Measurements from ENCODE around the gene THAP11. TPM values are rescaled to one million over a fixed set of nuclear protein-coding genes. Genes with fewer than 3 reads are reported as not detected.

The THAP11 gene
- total RNA-seq, 1 donor: 71.6 TPM

- DNase-seq (ENCODE audit: low read depth in 2 of 3, low spot score in 2 of 3): no peak
These were observed 39.6 kb downstream of the THAP11 start for GRCh38 chr16:67881621-67882161.

- DNase-seq (ENCODE audit: low read depth in 2 of 3, low spot score in 2 of 3): no peak
These were observed 40.4 kb downstream of the THAP11 start for GRCh38 chr16:67882374-67883145.

- no peak for DNase-seq (ENCODE audit: low read depth in 2 of 3, low spot score in 2 of 3)
These were observed 41.2 kb downstream of the THAP11 start for GRCh38 chr16:67883146-67883871.

GRCh38 chr16:67883872-67884261, 41.7 kb downstream of the THAP11 start:
- peak; percentile 59 to 69 (median 65) for DNase-seq (ENCODE audit: low read depth in 2 of 3, low spot score in 2 of 3)

DNA sequence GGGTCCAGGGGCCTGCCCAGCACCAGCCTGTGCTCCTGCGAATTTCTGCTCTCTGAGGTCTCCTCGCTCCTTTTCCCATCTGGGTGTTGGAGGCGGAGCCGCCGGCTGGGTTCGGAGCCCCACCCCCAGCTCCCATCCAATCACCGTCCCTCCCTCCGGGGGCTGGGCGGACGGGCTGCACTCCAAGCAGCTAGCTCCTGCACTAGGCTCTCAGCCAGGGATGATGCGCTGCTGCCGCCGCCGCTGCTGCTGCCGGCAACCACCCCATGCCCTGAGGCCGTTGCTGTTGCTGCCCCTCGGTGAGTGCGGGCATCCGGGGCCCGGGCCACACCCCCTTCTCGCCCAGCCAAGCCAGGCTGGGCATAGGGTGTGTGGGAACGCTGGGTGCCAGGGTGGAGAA, 42.6 kb downstream of the THAP11 start, which contains the start of gene NRN1L:
Gene NRN1L, plus strand, starts transcription at position 202 of the 400 bp plus-strand sequence. Its CDS starts 19 bp downstream, at position 221.
- no peak for DNase-seq (ENCODE audit: low read depth in 2 of 3, low spot score in 2 of 3)

GRCh38 chr16:67885545-67885944, 43.4 kb downstream of the THAP11 start:
- no peak for DNase-seq (ENCODE audit: low read depth in 2 of 3, low spot score in 2 of 3)

DNA sequence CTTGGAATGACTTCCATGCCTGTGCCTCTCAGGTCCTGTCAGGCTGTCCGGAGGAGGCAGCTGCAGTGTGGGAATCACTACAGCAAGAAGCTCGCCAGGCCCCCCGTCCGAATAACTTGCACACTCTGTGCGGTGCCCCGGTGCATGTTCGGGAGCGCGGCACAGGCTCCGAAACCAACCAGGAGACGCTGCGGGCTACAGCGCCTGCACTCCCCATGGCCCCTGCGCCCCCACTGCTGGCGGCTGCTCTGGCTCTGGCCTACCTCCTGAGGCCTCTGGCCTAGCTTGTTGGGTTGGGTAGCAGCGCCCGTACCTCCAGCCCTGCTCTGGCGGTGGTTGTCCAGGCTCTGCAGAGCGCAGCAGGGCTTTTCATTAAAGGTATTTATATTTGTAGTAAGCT, 43.9 kb downstream of the THAP11 start:
- no peak for DNase-seq (ENCODE audit: low read depth in 2 of 3, low spot score in 2 of 3)

DNA sequence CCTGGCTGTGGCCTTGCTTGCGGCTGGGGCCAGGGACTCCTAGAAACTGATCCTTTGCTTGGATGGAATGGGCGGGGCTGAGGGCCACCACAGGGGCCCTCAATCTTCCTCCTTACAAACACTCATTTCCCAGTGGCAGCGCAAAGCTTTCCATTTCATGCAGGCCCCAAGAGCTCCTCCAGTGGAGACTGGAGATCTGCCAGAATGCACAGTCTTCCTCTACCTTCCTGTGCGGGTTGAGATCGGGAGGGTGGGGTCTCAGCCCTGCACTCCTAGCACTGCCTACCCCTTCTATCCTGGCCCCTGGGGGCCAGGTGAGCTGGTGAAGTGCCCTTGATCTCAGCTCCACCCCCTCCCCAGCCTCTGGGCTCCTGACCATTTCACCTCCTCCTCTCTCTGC, 44.3 kb downstream of the THAP11 start:
- DNase-seq (ENCODE audit: low read depth in 2 of 3, low spot score in 2 of 3): no peak

DNA sequence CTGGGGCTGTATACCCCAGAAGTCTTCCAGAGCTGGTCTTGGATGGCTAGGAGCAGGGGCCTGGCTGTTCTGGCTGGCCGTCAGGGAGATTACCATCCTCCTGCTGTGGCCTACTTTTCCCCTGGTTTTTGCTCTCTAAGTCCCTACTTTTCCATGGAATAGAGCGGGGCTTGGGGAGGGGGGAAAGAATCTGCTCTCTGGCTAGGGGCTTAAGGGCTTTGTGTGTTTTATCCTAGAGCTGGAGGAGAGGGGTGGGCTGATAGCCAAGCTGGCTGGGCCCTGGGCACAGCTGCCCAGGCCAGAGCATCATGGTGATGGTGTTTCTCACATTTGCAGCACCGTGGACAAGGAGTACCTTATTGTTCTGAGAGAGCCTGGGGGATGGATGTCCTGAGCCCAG, 46.2 kb downstream of the THAP11 start:
- DNase-seq (ENCODE audit: low read depth in 2 of 3, low spot score in 2 of 3): no peak

DNA sequence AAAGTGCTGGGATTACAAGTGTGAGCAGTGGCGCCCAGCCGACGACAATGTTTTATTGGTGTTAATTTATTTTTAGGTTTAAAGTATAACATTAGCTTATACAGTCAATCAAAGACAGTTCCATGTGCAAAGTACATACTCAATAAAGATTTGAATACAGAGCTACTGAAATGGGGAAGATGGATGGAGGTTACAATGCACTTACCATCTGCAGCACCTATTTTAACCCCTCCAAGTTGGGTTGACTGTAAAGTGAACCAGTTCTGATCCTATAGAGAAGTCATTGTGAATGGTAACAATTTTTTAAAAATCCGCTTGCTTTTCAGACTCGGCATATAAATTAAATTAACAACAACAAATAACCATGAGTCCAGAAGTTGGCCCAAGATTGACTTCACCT, 50.3 kb downstream of the THAP11 start:
- no peak for DNase-seq (ENCODE audit: low read depth in 2 of 3, low spot score in 2 of 3)

DNA sequence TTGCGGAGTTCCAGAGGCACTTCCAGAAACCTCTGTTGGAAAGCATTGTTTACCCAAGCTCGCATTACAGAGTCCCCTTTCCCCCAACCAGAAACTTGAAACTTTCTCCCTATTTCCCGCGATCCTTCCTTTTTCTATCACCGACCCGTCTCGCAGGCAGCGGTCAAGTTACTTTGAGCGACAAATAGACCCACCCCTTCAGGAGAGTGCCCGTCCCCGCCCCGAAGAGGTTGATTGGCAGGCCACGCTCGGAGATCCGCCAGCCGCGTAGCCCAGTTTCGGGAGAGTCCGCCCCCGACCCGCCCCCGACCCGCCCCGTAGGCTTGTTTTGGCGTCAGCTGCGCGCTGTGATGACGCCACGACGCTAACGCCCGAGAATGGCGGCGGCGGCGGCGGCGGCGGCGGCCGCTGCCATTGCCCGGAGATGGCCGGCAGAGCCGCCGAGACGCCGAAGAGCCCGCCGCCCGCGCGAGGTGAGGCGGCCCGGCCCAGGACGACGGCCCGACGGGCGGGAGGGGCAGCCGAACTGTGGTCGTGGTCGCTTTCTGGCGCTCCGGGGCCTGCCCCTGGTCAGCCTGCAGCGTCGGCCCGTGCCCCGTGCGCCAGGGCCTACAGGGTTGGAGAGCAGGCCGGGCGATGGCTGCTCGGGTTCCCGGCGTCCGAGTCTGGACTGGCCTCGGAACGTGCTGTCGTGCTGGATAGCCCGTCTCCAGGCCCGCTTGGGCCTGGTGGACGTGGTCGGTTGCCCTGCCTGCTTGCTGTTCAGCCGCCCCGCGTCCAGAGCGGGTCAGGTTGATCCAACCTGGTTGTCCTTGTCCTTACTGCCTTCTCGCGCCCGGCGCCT, 51.0 kb downstream of the THAP11 start, which contains the start of gene PSKH1:
Gene PSKH1, plus strand, starts transcription at position 356 of the 844 bp plus-strand sequence. CDS start 15,496 bp downstream, outside the sequence.
- peak; percentile 84 to 95 (median 95) for DNase-seq (ENCODE audit: low read depth in 2 of 3, low spot score in 2 of 3)

Small RNA genes within 50 kb of the gene (small RNA-seq; reads per million reads assigned to genes)
- not detected for gene AC040162.2
- gene NRN1L: not detected

Other genes starting within 250 kb of the THAP11 start
- 46.6 TPM for gene CARMIL2, start 197.2 kb upstream of the THAP11 start, total RNA-seq
- 48.7 TPM for gene ACD, start 182.1 kb upstream of the THAP11 start, total RNA-seq
- 10.0 TPM for gene PARD6A, start 181.4 kb upstream of the THAP11 start, total RNA-seq
- gene ENKD1, start 175.6 kb upstream of the THAP11 start, total RNA-seq: 20.7 TPM
- gene C16orf86, start 175.5 kb upstream of the THAP11 start, total RNA-seq: 15.9 TPM
- 26.7 TPM for gene GFOD2, start 123.0 kb upstream of the THAP11 start, total RNA-seq
- gene RANBP10, start 35.8 kb upstream of the THAP11 start, total RNA-seq: 13.7 TPM
- 0.54 TPM for gene TSNAXIP1, start 35.4 kb upstream of the THAP11 start, total RNA-seq
- 146 TPM for gene NUTF2, start 4.6 kb downstream of the THAP11 start, total RNA-seq
- 40.9 TPM for gene CENPT, start 5.4 kb downstream of the THAP11 start, total RNA-seq
- 112 TPM for gene EDC4, start 30.7 kb downstream of the THAP11 start, total RNA-seq
- gene NRN1L, start 42.6 kb downstream of the THAP11 start, total RNA-seq: 0.27 TPM
- 37.4 TPM for gene PSKH1, start 50.9 kb downstream of the THAP11 start, total RNA-seq
- gene CTRL, start 89.5 kb downstream of the THAP11 start, total RNA-seq: 2.2 TPM
- gene PSMB10, start 94.5 kb downstream of the THAP11 start, total RNA-seq: 281 TPM
- 3.5 TPM for gene LCAT, start 101.8 kb downstream of the THAP11 start, total RNA-seq
- 28.0 TPM for gene SLC12A4, start 126.3 kb downstream of the THAP11 start, total RNA-seq
- gene DPEP3, start 138.2 kb downstream of the THAP11 start, total RNA-seq: 10.5 TPM
- gene DPEP2, start 157.2 kb downstream of the THAP11 start, total RNA-seq: 55.2 TPM
- under 0.01 TPM for gene DPEP2NB, start 173.6 kb downstream of the THAP11 start, total RNA-seq
- gene DDX28, start 180.9 kb downstream of the THAP11 start, total RNA-seq: 32.6 TPM
- gene DUS2, start 181.0 kb downstream of the THAP11 start, total RNA-seq: 15.1 TPM
- gene NFATC3, start 243.1 kb downstream of the THAP11 start, total RNA-seq: 52.2 TPM

All from hematopoietic multipotent progenitor cell (in vitro differentiated cells).